Neural cell (in vitro differentiated cells): Measurements from ENCODE around the gene MUC3A. TPM values are rescaled to one million over a fixed set of nuclear protein-coding genes. Genes with fewer than 3 reads are reported as not detected.

Experiments used
- H2AFZ ChIP-seq: fragments of 200-600, 300-800 bp; sonication (generic), shearing (Covaris generic); 2 replicates; pipeline ENCODE4 v1.6.0; 2014; ENCODE audit warnings: low read depth, mild to moderate bottlenecking, antibody characterized with exemption, low read length, moderate library complexity
- H3F3A ChIP-seq: fragments of 200-600 bp; shearing (Covaris generic); 2 replicates; pipeline ENCODE4 v1.6.1; 2016; ENCODE audit warnings: mild to moderate bottlenecking, moderate library complexity, mixed read lengths, antibody characterized with exemption, low read length; ENCODE audit not compliant: insufficient read depth, poor library complexity, severe bottlenecking
- H3K27ac ChIP-seq: fragments of 200-600, 300-800 bp; sonication (generic), shearing (Covaris generic); 2 replicates; pipeline ENCODE4 v1.5.1; 2014; ENCODE audit warnings: mild to moderate bottlenecking, low read length, moderate library complexity
- H3K27me3 ChIP-seq: fragments of 300-800, 200-600 bp; sonication (generic), shearing (Covaris generic); 2 replicates; pipeline ENCODE4 v1.6.0; 2014; ENCODE audit warnings: mild to moderate bottlenecking, low read depth, low read length, moderate library complexity; ENCODE audit not compliant: insufficient read depth
- H3K36me3 ChIP-seq: fragments of 300-800, 200-600 bp; sonication (generic), shearing (Covaris generic); 2 replicates; pipeline ENCODE4 v1.5.1; 2014; ENCODE audit warnings: mild to moderate bottlenecking, antibody characterized with exemption, low read length, moderate library complexity; ENCODE audit not compliant: insufficient read depth
- H3K4me2 ChIP-seq: fragments of 300-800, 200-600 bp; sonication (generic), shearing (Covaris generic); 2 replicates; pipeline ENCODE4 v1.6.0; 2014; ENCODE audit warnings: mild to moderate bottlenecking, low read length
- H3K4me3 ChIP-seq: fragments of 300-800, 200-600 bp; sonication (generic), shearing (Covaris generic); 2 replicates; pipeline ENCODE4 v1.5.1; 2014; ENCODE audit warnings: mild to moderate bottlenecking, low read length, moderate library complexity
- H3K79me2 ChIP-seq: fragments of 200-600 bp; shearing (Covaris generic); replicated peaks from 2 replicates; pipeline ENCODE4 v1.6.0; 2014; ENCODE audit warnings: mild to moderate bottlenecking, low read length, moderate library complexity; ENCODE audit not compliant: insufficient read depth
- H3K9ac ChIP-seq: fragments of 300-800, 200-600 bp; sonication (generic), shearing (Covaris generic); 2 replicates; pipeline ENCODE4 v1.6.1; 2016; ENCODE audit warnings: mild to moderate bottlenecking, low read length, mixed read lengths
- H3K9me2 ChIP-seq: fragments of 200-600 bp; shearing (Covaris generic); 2 replicates; pipeline ENCODE4 v1.6.1; 2016; ENCODE audit warnings: mild to moderate bottlenecking, low read length, mixed read lengths; ENCODE audit not compliant: insufficient read depth
- H3K9me3 ChIP-seq: fragments of 200-600, 300-800 bp; sonication (generic), shearing (Covaris generic); 2 replicates; pipeline ENCODE4 v1.6.1; 2016; ENCODE audit warnings: mild to moderate bottlenecking, mixed run types, low read length, moderate library complexity, mixed read lengths
- H4K20me1 ChIP-seq: fragments of 200-600 bp; shearing (Covaris generic); 2 replicates; pipeline ENCODE4 v1.6.1; 2016; ENCODE audit warnings: mild to moderate bottlenecking, mixed run types; ENCODE audit not compliant: insufficient read depth
- EP300 ChIP-seq: fragments of 450-650 bp; conservative IDR thresholded peaks from 2 replicates; pipeline ENCODE4 v1.6.1; 2014; ENCODE audit warnings: antibody characterized with exemption, mild to moderate bottlenecking, moderate library complexity; ENCODE audit not compliant: poor library complexity, severe bottlenecking
- EZH2 ChIP-seq: fragments of 200-600, 300-800 bp; shearing (Covaris generic), sonication (generic); IDR thresholded peaks from 2 replicates; pipeline ENCODE4 v1.6.1; 2014; ENCODE audit warnings: antibody characterized with exemption, low read length, borderline replicate concordance, mild to moderate bottlenecking; ENCODE audit not compliant: insufficient read depth, poor library complexity, severe bottlenecking
- MXI1 ChIP-seq: fragments of 450-650 bp; conservative IDR thresholded peaks from 2 replicates; pipeline ENCODE4 v1.6.1; 2014; ENCODE audit warnings: antibody characterized with exemption, mild to moderate bottlenecking; ENCODE audit not compliant: poor library complexity, severe bottlenecking
- POLR2AphosphoS5 ChIP-seq: IDR thresholded peaks from 2 replicates; pipeline ENCODE4 v1.6.1; 2012
- RAD21 ChIP-seq: fragments of 450-650 bp; conservative IDR thresholded peaks from 2 replicates; pipeline ENCODE4 v1.6.1; 2014; ENCODE audit warnings: antibody characterized with exemption, mild to moderate bottlenecking, moderate library complexity
- REST ChIP-seq: IDR thresholded peaks from 2 replicates; pipeline ENCODE4 v1.6.1; 2012; ENCODE audit warnings: borderline replicate concordance
- SMC3 ChIP-seq: fragments of 450-650 bp; conservative IDR thresholded peaks from 2 replicates; pipeline ENCODE4 v1.6.1; 2014; ENCODE audit warnings: antibody characterized with exemption, mild to moderate bottlenecking, moderate library complexity; ENCODE audit not compliant: poor library complexity
- TAF1 ChIP-seq: IDR thresholded peaks from 2 replicates; pipeline ENCODE4 v1.6.1; 2012; ENCODE audit warnings: low read depth
- polyA plus RNA-seq: library from polyadenylated mRNA; depleted of rRNA; stranded (reverse); fragments of >200 nt; gene quantifications from 2 replicates; pipeline ENCODE4 v1.2.3, GENCODE V29; 2014
- TF ChIP-seq, protein P1 (sequence below): fragments of 450-650 bp; IDR thresholded peaks from 2 replicates; pipeline ENCODE4 v1.5.1; 2014; ENCODE audit warnings: antibody characterized with exemption, mild to moderate bottlenecking, moderate library complexity; ENCODE audit not compliant: poor library complexity, severe bottlenecking

The MUC3A gene
- polyA plus RNA-seq, 1 donor from 2014 or later, result not detected

DNA sequence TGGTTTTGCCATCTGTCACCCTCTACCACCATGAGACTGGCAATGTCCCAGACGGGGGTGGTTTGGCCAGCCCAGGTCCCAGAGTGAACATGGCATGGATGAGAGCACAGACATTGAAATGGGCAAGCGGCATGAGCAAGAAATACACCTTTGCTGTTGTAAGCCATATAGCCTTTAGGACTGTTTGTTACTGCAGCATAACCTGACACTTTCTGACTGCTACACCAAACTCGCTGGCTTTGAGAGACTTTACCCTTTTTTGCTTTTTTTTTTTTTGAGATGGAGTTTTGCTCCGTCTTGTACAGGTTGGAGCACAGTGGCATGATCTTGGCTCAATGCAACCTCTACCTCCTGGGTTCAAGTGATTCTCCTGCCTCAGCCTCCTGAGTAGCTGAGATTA, 5.2 kb upstream of the MUC3A start:
- no peak for TF ChIP-seq MXI1
- TF ChIP-seq SMC3, result no peak
- no peak for TF ChIP-seq EP300
- no peak for TF ChIP-seq EZH2
- TF ChIP-seq, protein P1, sequence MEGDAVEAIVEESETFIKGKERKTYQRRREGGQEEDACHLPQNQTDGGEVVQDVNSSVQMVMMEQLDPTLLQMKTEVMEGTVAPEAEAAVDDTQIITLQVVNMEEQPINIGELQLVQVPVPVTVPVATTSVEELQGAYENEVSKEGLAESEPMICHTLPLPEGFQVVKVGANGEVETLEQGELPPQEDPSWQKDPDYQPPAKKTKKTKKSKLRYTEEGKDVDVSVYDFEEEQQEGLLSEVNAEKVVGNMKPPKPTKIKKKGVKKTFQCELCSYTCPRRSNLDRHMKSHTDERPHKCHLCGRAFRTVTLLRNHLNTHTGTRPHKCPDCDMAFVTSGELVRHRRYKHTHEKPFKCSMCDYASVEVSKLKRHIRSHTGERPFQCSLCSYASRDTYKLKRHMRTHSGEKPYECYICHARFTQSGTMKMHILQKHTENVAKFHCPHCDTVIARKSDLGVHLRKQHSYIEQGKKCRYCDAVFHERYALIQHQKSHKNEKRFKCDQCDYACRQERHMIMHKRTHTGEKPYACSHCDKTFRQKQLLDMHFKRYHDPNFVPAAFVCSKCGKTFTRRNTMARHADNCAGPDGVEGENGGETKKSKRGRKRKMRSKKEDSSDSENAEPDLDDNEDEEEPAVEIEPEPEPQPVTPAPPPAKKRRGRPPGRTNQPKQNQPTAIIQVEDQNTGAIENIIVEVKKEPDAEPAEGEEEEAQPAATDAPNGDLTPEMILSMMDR, result no peak
- no peak for TF ChIP-seq REST
- TF ChIP-seq TAF1, result no peak
- TF ChIP-seq POLR2AphosphoS5, result no peak
- no peak for TF ChIP-seq RAD21
- H3K4me3 ChIP-seq, result no peak overlapping the region
- H4K20me1 ChIP-seq, result no peaks in the 10 kb centered on the region
- H3K4me2 ChIP-seq, result no peak overlapping the region
- no peak overlapping the region for H2AFZ ChIP-seq
- no peaks in the 10 kb centered on the region for H3K36me3 ChIP-seq
- H3K9me3 ChIP-seq, result no peaks in the 10 kb centered on the region
- no peaks in the 10 kb centered on the region for H3F3A ChIP-seq
- H3K9me2 ChIP-seq, result no peaks in the 10 kb centered on the region
- H3K79me2 ChIP-seq, result no peaks in the 10 kb centered on the region
- H3K27ac ChIP-seq, result no peak overlapping the region
- no peak overlapping the region for H3K9ac ChIP-seq
- H3K27me3 ChIP-seq, result no peaks in the 10 kb centered on the region

- no peak overlapping the region for H2AFZ ChIP-seq
- no peak overlapping the region for H3K27ac ChIP-seq
- H3K79me2 ChIP-seq, result no peaks in the 10 kb centered on the region
- H3K9me2 ChIP-seq, result no peaks in the 10 kb centered on the region
- TF ChIP-seq REST, result no peak
- TF ChIP-seq EP300, result no peak
- TF ChIP-seq POLR2AphosphoS5, result no peak
- no peak for TF ChIP-seq SMC3
- no peak for TF ChIP-seq MXI1
- no peak for TF ChIP-seq TAF1
- no peaks in the 10 kb centered on the region for H3K36me3 ChIP-seq
- H3K9me3 ChIP-seq, result no peaks in the 10 kb centered on the region
- H3K9ac ChIP-seq, result no peak overlapping the region
- H3K27me3 ChIP-seq, result no peaks in the 10 kb centered on the region
- H3F3A ChIP-seq, result no peaks in the 10 kb centered on the region
- H3K4me3 ChIP-seq, result no peak overlapping the region
- no peaks in the 10 kb centered on the region for H4K20me1 ChIP-seq
- H3K4me2 ChIP-seq, result no peak overlapping the region
These were observed 3.2 kb upstream of the MUC3A start for GRCh38 chr7:100946111-100946510.
